ENCODE results near the gene ATF1. TPM values are rescaled to one million over a fixed set of nuclear protein-coding genes. Genes with fewer than 3 reads are reported as not detected.
A peak's percentile ranks its signal among the peaks of the same experiment; 100 is the strongest.

ATF1 gene
- total RNA-seq = 10 to 100 TPM; 28.5 to 54.1 TPM
- 10 to 100 TPM in 1 of 2 donors, 1 to 10 TPM in 1; 7.7 to 16.1 TPM for polyA plus RNA-seq
- long read RNA-seq, donor 1, transcript ATF1-201 (7 exons, 2,181 nt) = major isoform, 6 of 14 reads
- long read RNA-seq, donor 1, partial matches to known transcripts = 8 of 14 reads
- long read RNA-seq, donor 1, other reads (novel, unspliced or antisense) = 0 of 14 reads
- long read RNA-seq, donor 2, partial matches to known transcripts = 0 of 1 reads
- long read RNA-seq, donor 2, other reads (novel, unspliced or antisense) = 0 of 1 reads
- long read RNA-seq, donor 3, partial matches to known transcripts = 0 of 2 reads
- long read RNA-seq, donor 3, other reads (novel, unspliced or antisense) = 0 of 2 reads
- long read RNA-seq, donor 4, partial matches to known transcripts = 0 of 1 reads
- long read RNA-seq, donor 4, other reads (novel, unspliced or antisense) = 0 of 1 reads
- long read RNA-seq, donor 5, transcript ATF1-201 (7 exons, 2,181 nt) = major isoform, 9 of 15 reads
- long read RNA-seq, donor 5, partial matches to known transcripts = 6 of 15 reads
- long read RNA-seq, donor 5, other reads (novel, unspliced or antisense) = 0 of 15 reads

GRCh38 chr12:50763639-50764285 is at the start of gene ATF1:
Gene ATF1 (plus strand): TSS chr12:50764101. CDS start chr12:50780146, 16,045 bp downstream.
- Histone ChIP-seq H3K9ac (ENCODE audit: insufficient read depth in 1 of 2, low read length in 2 of 2) (peak within 1 kb of the TSS; percentile 70 to 85), H3K27me3 (ENCODE audit: control insufficient read depth in 3 of 3, insufficient read depth in 3 of 3, low read length in 2 of 3) (no peaks in the 10 kb centered on the region), H3K9me3 (ENCODE audit: control insufficient read depth in 4 of 4, insufficient read depth in 3 of 4, low read length in 3 of 4) (no peaks in the 10 kb centered on the region), H3K36me3 (ENCODE audit: control insufficient read depth in 4 of 4, insufficient read depth in 4 of 4, low read length in 4 of 4) (no peaks in the 10 kb centered on the region), H3K4me1 (ENCODE audit: control insufficient read depth in 5 of 5, insufficient read depth in 5 of 5, low read length in 5 of 5) (peaks cover 2 to 10% (median 8%) of the 10 kb centered on the region in 5 donors), H3K27ac (ENCODE audit: low read depth in 1 of 2, low read length in 1 of 2) (peak within 1 kb of the TSS; percentile 97 to 100), H3K4me3 (peak within 1 kb of the TSS; percentile 100)
- WGBS, 2 donors = 0 to 1% methylated on average over 40 to 49 of the region's 51 CpGs
- TF ChIP-seq, protein P1, sequence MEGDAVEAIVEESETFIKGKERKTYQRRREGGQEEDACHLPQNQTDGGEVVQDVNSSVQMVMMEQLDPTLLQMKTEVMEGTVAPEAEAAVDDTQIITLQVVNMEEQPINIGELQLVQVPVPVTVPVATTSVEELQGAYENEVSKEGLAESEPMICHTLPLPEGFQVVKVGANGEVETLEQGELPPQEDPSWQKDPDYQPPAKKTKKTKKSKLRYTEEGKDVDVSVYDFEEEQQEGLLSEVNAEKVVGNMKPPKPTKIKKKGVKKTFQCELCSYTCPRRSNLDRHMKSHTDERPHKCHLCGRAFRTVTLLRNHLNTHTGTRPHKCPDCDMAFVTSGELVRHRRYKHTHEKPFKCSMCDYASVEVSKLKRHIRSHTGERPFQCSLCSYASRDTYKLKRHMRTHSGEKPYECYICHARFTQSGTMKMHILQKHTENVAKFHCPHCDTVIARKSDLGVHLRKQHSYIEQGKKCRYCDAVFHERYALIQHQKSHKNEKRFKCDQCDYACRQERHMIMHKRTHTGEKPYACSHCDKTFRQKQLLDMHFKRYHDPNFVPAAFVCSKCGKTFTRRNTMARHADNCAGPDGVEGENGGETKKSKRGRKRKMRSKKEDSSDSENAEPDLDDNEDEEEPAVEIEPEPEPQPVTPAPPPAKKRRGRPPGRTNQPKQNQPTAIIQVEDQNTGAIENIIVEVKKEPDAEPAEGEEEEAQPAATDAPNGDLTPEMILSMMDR (IDR thresholded peaks at IDR 0.05; ENCODE audit: control extremely low read depth, extremely low read depth) = no peak
- peak; percentile 94 for ATAC-seq (ENCODE audit: insufficient read depth, low FRiP score)
- peak; percentile 93 to 97 (median 96) for DNase-seq

DNA sequence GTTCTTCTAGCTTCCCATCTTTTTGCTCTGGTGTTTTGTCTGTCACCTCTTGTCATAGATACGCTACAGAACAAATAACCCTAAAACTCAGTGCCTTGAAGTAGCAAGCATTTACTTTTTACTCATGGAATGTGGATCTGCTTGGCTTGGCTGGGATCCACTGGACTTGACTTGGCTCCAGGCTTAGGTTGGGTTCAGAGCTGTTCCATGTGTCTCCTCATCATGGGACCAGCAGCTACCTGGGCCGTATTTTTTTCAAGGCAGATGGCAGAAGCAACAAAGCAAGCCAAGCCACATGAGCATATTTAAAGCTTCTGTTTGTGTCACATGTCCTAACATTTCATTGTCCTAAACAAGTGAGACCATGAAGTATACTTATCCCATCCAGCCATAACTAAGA is 48.7 kb upstream of the ATF1 start:
- Histone ChIP-seq H3K4me1 (ENCODE audit: control insufficient read depth in 5 of 5, insufficient read depth in 5 of 5, low read length in 5 of 5) (no peaks in the 10 kb centered on the region), H3K9me3 (ENCODE audit: control insufficient read depth in 4 of 4, insufficient read depth in 3 of 4, low read length in 3 of 4) (no peaks in the 10 kb centered on the region), H3K4me3 (no peak overlapping the region), H3K27me3 (ENCODE audit: control insufficient read depth in 3 of 3, insufficient read depth in 3 of 3, low read length in 2 of 3) (no peaks in the 10 kb centered on the region), H3K36me3 (ENCODE audit: control insufficient read depth in 4 of 4, insufficient read depth in 4 of 4, low read length in 4 of 4) (peaks cover 11 to 27% (median 20%) of the 10 kb centered on the region in 4 donors), H3K27ac (ENCODE audit: low read depth in 1 of 2, low read length in 1 of 2) (no peak overlapping the region), H3K9ac (ENCODE audit: insufficient read depth in 1 of 2, low read length in 2 of 2) (no peak overlapping the region)
- DNase-seq = no peak
- TF ChIP-seq, protein P1 (IDR thresholded peaks at IDR 0.05; ENCODE audit: control extremely low read depth, extremely low read depth) = no peak
- WGBS, 2 donors = 61 to 90% methylated on average over 2 of the region's 2 CpGs
- no peak for ATAC-seq (ENCODE audit: insufficient read depth, low FRiP score)

DNA sequence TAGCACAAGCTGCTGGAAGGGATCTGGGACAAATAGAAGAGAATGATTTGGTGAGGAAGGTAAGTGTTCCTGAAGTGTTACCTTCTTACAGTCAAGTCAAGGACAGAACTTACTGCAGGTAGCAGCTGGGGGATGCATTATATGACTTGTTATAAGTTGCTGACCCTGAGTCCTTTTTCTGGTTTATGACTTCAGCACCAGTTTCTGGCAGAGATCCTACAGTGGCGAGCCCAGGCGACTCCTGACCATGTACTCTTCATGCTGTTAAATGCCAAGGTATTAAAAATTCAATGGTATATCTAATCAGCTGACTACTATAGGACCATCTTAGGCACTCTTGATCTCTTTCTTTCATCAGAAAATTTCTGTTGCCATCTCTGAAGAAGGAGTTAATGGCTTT is 45.1 kb upstream of the ATF1 start:
- Histone ChIP-seq H3K27ac (ENCODE audit: low read depth in 1 of 2, low read length in 1 of 2) (no peak overlapping the region), H3K4me1 (ENCODE audit: control insufficient read depth in 5 of 5, insufficient read depth in 5 of 5, low read length in 5 of 5) (peaks cover 0 to 9% (median 0%) of the 10 kb centered on the region in 5 donors), H3K9ac (ENCODE audit: insufficient read depth in 1 of 2, low read length in 2 of 2) (no peak overlapping the region), H3K27me3 (ENCODE audit: control insufficient read depth in 3 of 3, insufficient read depth in 3 of 3, low read length in 2 of 3) (no peaks in the 10 kb centered on the region), H3K4me3 (no peak overlapping the region), H3K9me3 (ENCODE audit: control insufficient read depth in 4 of 4, insufficient read depth in 3 of 4, low read length in 3 of 4) (no peaks in the 10 kb centered on the region), H3K36me3 (ENCODE audit: control insufficient read depth in 4 of 4, insufficient read depth in 4 of 4, low read length in 4 of 4) (peaks cover 25 to 48% (median 33%) of the 10 kb centered on the region in 4 donors)
- ATAC-seq (ENCODE audit: insufficient read depth, low FRiP score) (no peak), DNase-seq (no peak)
- WGBS, 2 donors = 95 to 100% methylated on average over 2 of the region's 2 CpGs
- TF ChIP-seq, protein P1 (IDR thresholded peaks at IDR 0.05; ENCODE audit: control extremely low read depth, extremely low read depth) = no peak
